ENCODE data around the gene CLN3.

- no peak for TF ChIP-seq EZH2 (IDR thresholded peaks at IDR 0.05; ENCODE audit: low read depth)
- TF ChIP-seq CTCF (conservative IDR thresholded peaks at IDR 0.05): no peak
Observed at GRCh38 chr16:28527985-28528384, 36.1 kb upstream of the CLN3 start.
